Measurements from ENCODE around the gene DENND5B. TPM values are rescaled to one million over a fixed set of nuclear protein-coding genes. Genes with fewer than 3 reads are reported as not detected.

The DENND5B gene
- total RNA-seq, 4 donors from 2014 or later, result 32.2 to 59.2 (median 57.2) TPM

GRCh38 chr12:31531893-31532292 is 59.0 kb downstream of the DENND5B start:
- DNase-seq, result no peak
- H3K27me3 ChIP-seq, result no peaks in the 10 kb centered on the region
- TF ChIP-seq POLR2A (IDR thresholded peaks at IDR 0.05) (no peak), CTCF (IDR thresholded peaks at IDR 0.05) (no peak)
- no peaks in the 10 kb centered on the region for H3K4me1 ChIP-seq
- H3K36me3 ChIP-seq, result no peaks in the 10 kb centered on the region
- no peaks in the 10 kb centered on the region for H3K9me3 ChIP-seq
- H3K4me3 ChIP-seq, result no peak overlapping the region
- no peak overlapping the region for H3K27ac ChIP-seq

DNA sequence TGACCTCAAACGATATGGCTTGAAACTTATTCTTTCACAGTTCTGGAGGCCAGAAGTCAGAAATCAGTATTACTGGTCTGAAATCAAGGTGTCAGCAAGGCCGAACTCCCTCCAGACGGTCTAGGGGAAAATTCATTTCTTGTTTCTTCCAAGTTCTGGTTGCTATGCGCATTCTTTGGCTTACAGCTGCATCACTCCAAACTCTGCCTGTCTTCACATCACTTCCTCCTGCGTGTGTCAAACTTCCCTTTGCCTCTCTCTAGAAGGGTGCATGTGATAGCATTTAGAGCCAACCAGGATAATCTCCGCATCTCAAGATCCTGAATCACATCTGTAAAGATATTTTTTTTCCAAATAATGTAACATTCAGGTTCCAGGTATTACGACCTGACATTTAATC is 62.8 kb downstream of the DENND5B start:
- Histone ChIP-seq H3K9me3 (no peaks in the 10 kb centered on the region), H3K4me3 (no peak overlapping the region), H3K27ac (no peak overlapping the region), H3K4me1 (peaks cover 0 to 10% (median 0%) of the 10 kb centered on the region in 4 donors), H3K36me3 (no peaks in the 10 kb centered on the region), H3K27me3 (no peaks in the 10 kb centered on the region)
- TF ChIP-seq CTCF (IDR thresholded peaks at IDR 0.05), result no peak
- no peak for DNase-seq

DNA sequence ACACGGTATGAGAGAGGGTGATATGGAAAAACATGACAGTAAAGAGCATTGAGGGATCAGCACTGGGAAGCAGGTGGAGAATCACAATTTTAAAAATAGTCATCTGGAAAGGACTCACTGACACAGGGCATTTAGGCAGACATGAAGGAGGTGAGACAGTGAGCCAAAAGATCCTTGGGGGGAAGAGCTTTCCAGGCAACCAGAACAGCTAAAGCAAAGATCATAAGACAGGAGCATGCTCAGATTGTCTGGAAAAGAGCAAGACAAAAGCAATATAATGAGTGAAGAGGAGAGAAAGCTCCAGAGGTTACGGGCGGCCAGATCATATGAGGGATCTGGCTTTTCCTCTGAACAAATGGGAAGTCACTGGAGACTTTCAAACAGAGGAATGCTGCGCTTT is 63.9 kb downstream of the DENND5B start:
- Histone ChIP-seq H3K27ac (no peak overlapping the region), H3K27me3 (no peaks in the 10 kb centered on the region), H3K4me1 (peaks cover 0 to 10% (median 2%) of the 10 kb centered on the region in 4 donors), H3K9me3 (no peaks in the 10 kb centered on the region), H3K4me3 (no peak overlapping the region), H3K36me3 (no peaks in the 10 kb centered on the region)
- TF ChIP-seq CTCF (IDR thresholded peaks at IDR 0.05), result no peak
- TF ChIP-seq POLR2A (IDR thresholded peaks at IDR 0.05), result no peak
- no peak for DNase-seq

GRCh38 chr12:31526158-31526546 is 64.8 kb downstream of the DENND5B start:
- no peaks in the 10 kb centered on the region for H3K27me3 ChIP-seq
- peaks cover 0 to 10% (median 4%) of the 10 kb centered on the region in 4 donors for H3K4me1 ChIP-seq
- no peak overlapping the region for H3K27ac ChIP-seq
- no peak for DNase-seq
- no peaks in the 10 kb centered on the region for H3K9me3 ChIP-seq
- H3K4me3 ChIP-seq, result no peak overlapping the region
- no peak for TF ChIP-seq CTCF (IDR thresholded peaks at IDR 0.05)
- TF ChIP-seq POLR2A (IDR thresholded peaks at IDR 0.05), result no peak
- H3K36me3 ChIP-seq, result no peaks in the 10 kb centered on the region

GRCh38 chr12:31525496-31526157 is 65.3 kb downstream of the DENND5B start:
- H3K4me1 ChIP-seq, result peaks cover 0 to 10% (median 4%) of the 10 kb centered on the region in 4 donors
- no peak for DNase-seq
- no peaks in the 10 kb centered on the region for H3K36me3 ChIP-seq
- H3K27ac ChIP-seq, result no peak overlapping the region
- TF ChIP-seq POLR2A (IDR thresholded peaks at IDR 0.05), result no peak
- no peak for TF ChIP-seq CTCF (IDR thresholded peaks at IDR 0.05)
- H3K27me3 ChIP-seq, result no peaks in the 10 kb centered on the region
- no peak overlapping the region for H3K4me3 ChIP-seq
- no peaks in the 10 kb centered on the region for H3K9me3 ChIP-seq

Data from Peyer's patch (tissue), 4 donors.